K562 (cell line): ENCODE measurements around the gene ZBTB8A. TPM values are rescaled to one million over a fixed set of nuclear protein-coding genes. Genes with fewer than 3 reads are reported as not detected.

ENCODE experiments used
- CC2D1A ChIP-seq: fragments of 450-650 bp; IDR thresholded peaks from 2 replicates; pipeline ENCODE4 v1.6.1; 2017; ENCODE audit warnings: mild to moderate bottlenecking
- ELF2 ChIP-seq: fragments of 250-450 bp; sonication (Bioruptor Pico); IDR thresholded peaks from 2 replicates; pipeline ENCODE4 v1.5.0; 2021; ENCODE audit warnings: mild to moderate bottlenecking
- FOXA1 ChIP-seq: fragments of 450-650 bp; IDR thresholded peaks from 2 replicates; pipeline ENCODE4 v1.6.1; 2016; ENCODE audit warnings: mild to moderate bottlenecking, borderline replicate concordance
- GABPB2 ChIP-seq: fragments of 250-450 bp; sonication (Bioruptor Pico); conservative IDR thresholded peaks from 2 replicates; pipeline ENCODE4 v1.5.1; 2021; ENCODE audit warnings: mild to moderate bottlenecking
- GATAD2A ChIP-seq: fragments of 450-650 bp; IDR thresholded peaks from 2 replicates; pipeline ENCODE4 v1.6.1; 2017
- HIVEP1 ChIP-seq: fragments of 250-450 bp; sonication (Bioruptor Pico); IDR thresholded peaks from 2 replicates; pipeline ENCODE4 v1.4.0; 2020; ENCODE audit warnings: mild to moderate bottlenecking
- KLF6 ChIP-seq: fragments of 250-450 bp; sonication (Bioruptor Pico); IDR thresholded peaks from 2 replicates; pipeline ENCODE4 v1.4.0; 2020; ENCODE audit warnings: mild to moderate bottlenecking, moderate library complexity, borderline replicate concordance
- MEF2A ChIP-seq: IDR thresholded peaks from 2 replicates; pipeline ENCODE4 v1.6.1; 2011; ENCODE audit warnings: low read depth, mild to moderate bottlenecking, low read length, moderate library complexity; ENCODE audit not compliant: control insufficient read depth
- MTA2 ChIP-seq: fragments of 450-650 bp; IDR thresholded peaks from 2 replicates; pipeline ENCODE4 v1.6.1; 2016; ENCODE audit warnings: low read depth
- NFE2L1 ChIP-seq: fragments of 450-650 bp; IDR thresholded peaks from 2 replicates; pipeline ENCODE4 v1.6.1; 2016; ENCODE audit warnings: missing genetic modification characterization, low read depth, mild to moderate bottlenecking, missing compliant biosample characterization, moderate library complexity, borderline replicate concordance
- NFYB ChIP-seq: IDR thresholded peaks from 2 replicates; pipeline ENCODE4 v1.6.1; 2011; ENCODE audit warnings: mild to moderate bottlenecking, moderate library complexity; ENCODE audit not compliant: insufficient read length; ENCODE audit errors: extremely low read depth
- NRF1 ChIP-seq, 2 experiments: fragments of 450-650 bp; IDR thresholded peaks in 1 of 2; conservative IDR thresholded peaks in 1 of 2; 2 replicates each; pipeline ENCODE4 v1.6.1; 2014; ENCODE audit warnings: mild to moderate bottlenecking in 2 of 2
- POLR2AphosphoS2 ChIP-seq: IDR thresholded peaks from 2 replicates; pipeline ENCODE4 v1.6.1; 2012; ENCODE audit warnings: low read length, improper control_type of control experiment
- SRF ChIP-seq, 2 experiments: fragments of 250-450, 450-650 bp in 1 of 2; sonication (Bioruptor Pico) in 1 of 2; sonication (generic) in 1 of 2; formaldehyde crosslinking; IDR thresholded peaks; 2 replicates each; pipeline versions ENCODE4 v1.5.0 to v1.5.1; 2020 to 2022; ENCODE audit warnings: mild to moderate bottlenecking in 1 of 2, missing genetic modification reagents in 1 of 2
- TGIF2 ChIP-seq: sonication (generic); formaldehyde crosslinking; IDR thresholded peaks from 2 replicates; pipeline ENCODE4 v1.8.1; 2022; ENCODE audit warnings: mild to moderate bottlenecking, missing genetic modification reagents, moderate library complexity
- XRCC4 ChIP-seq: IDR thresholded peaks from one replicate; pipeline ENCODE4 v1.6.1; 2011; ENCODE audit not compliant: insufficient read depth, insufficient read length; ENCODE audit errors: extremely low read depth
- YY1 ChIP-seq, 3 experiments: IDR thresholded peaks; 2 replicates each; pipeline ENCODE4 v1.6.1; 2011; ENCODE audit warnings: low read length in 2 of 3, mild to moderate bottlenecking in 2 of 3, moderate library complexity in 2 of 3, borderline replicate concordance in 1 of 3, control low read depth in 1 of 3, low read depth in 1 of 3; ENCODE audit not compliant: insufficient read depth in 3 of 3, insufficient replicate concordance in 2 of 3, control insufficient read depth in 1 of 3, insufficient read length in 1 of 3; ENCODE audit errors: extremely low read depth in 1 of 3
- ZC3H11A ChIP-seq: IDR thresholded peaks from 2 replicates; pipeline ENCODE4 v1.6.1; 2012; ENCODE audit warnings: low read depth, low read length, improper control_type of control experiment
- ZNF507 ChIP-seq: conservative IDR thresholded peaks from 2 replicates; pipeline ENCODE4 v1.6.1; 2017; ENCODE audit warnings: missing genetic modification characterization, missing compliant biosample characterization
- ZNF75A ChIP-seq: fragments of 450-650 bp; formaldehyde crosslinking; IDR thresholded peaks from 2 replicates; pipeline ENCODE4 v1.4.0; 2020; ENCODE audit warnings: mild to moderate bottlenecking
- ZNF785 ChIP-seq: fragments of 250-450 bp; sonication (Bioruptor Pico); IDR thresholded peaks from 2 replicates; pipeline ENCODE4 v1.4.0; 2020; ENCODE audit warnings: mild to moderate bottlenecking
- polyA plus RNA-seq, 8 experiments: library from polyadenylated mRNA; depleted of rRNA in 4 of 8; stranded (reverse) in 5 of 8; unstranded in 3 of 8; fragments of >200 nt; fragmentation: Nextera tagmentation in 2 of 8; fragmentation: Illumina TruSeq in 1 of 8; extraction: Ambion mirVana in 2 of 8; extraction: Trizol in 1 of 8; gene quantifications; 2 replicates each; pipeline versions ENCODE4 v1.2.1 to v1.2.3, GENCODE V29; 2011 to 2014; ENCODE audit warnings: inconsistent platforms in 1 of 8, missing spikeins in 1 of 8
- total RNA-seq, 7 experiments: library from RNA; depleted of rRNA in 6 of 7; stranded (reverse); fragments of >200 nt in 6 of 7; fragmentation: Illumina TruSeq in 2 of 7; extraction: Trizol in 2 of 7; gene quantifications; 2 replicates each; pipeline versions ENCODE4 v1.2.1 to v1.2.3, GENCODE V29; 2011 to 2021; ENCODE audit warnings: low replicate concordance in 1 of 7
- TF ChIP-seq, protein P1 (sequence below): fragments of 200-400 bp; formaldehyde crosslinking; IDR thresholded peaks from 2 replicates; pipeline ENCODE4 v1.6.1; 2017; ENCODE audit warnings: mild to moderate bottlenecking, low read depth, low read length, moderate library complexity
- TF ChIP-seq, protein P2 (sequence below): fragments of 450-650 bp; formaldehyde crosslinking; IDR thresholded peaks from 2 replicates; pipeline ENCODE4 v1.4.0; 2020; ENCODE audit warnings: mild to moderate bottlenecking
- TF ChIP-seq, protein P3 (sequence below): fragments of 150-350 bp; IDR thresholded peaks from 2 replicates; pipeline ENCODE4 v1.6.1; 2014; ENCODE audit warnings: low read depth, mild to moderate bottlenecking, low read length, borderline replicate concordance

ZBTB8A gene
- total and polyA plus RNA-seq, 9 of the 15 experiments (the other 6 are each of a cell fraction or from before 2014, with no cell fraction given), result 0.01 to 0.64 (median 0.09) TPM

DNA sequence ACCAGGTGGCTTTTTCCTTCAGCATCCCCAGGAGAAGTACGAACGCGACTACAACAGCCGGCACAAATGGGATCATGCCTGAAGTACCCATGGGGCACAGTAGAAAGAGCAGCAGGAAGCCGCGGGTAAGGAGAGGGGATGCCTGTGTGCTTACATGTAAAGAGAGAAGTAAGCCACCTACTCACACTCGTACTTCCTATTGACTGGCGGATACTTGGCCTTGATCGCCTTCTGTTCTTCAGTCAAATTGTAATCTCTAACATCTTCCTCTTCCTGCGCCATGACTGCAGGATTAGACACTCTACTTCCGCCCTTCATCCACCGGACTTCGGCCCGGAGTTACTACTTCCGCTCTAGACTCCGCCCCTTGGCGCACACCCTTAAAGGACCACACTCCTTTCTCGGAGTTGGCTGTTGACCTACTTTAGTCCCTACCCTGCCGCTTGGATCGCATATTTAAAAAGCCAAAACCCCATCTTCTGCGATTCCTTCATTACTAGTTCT lies 111.1 kb downstream of the ZBTB8A start, which contains the start of gene ZBTB8OS (continued):
- TF ChIP-seq, protein P1, sequence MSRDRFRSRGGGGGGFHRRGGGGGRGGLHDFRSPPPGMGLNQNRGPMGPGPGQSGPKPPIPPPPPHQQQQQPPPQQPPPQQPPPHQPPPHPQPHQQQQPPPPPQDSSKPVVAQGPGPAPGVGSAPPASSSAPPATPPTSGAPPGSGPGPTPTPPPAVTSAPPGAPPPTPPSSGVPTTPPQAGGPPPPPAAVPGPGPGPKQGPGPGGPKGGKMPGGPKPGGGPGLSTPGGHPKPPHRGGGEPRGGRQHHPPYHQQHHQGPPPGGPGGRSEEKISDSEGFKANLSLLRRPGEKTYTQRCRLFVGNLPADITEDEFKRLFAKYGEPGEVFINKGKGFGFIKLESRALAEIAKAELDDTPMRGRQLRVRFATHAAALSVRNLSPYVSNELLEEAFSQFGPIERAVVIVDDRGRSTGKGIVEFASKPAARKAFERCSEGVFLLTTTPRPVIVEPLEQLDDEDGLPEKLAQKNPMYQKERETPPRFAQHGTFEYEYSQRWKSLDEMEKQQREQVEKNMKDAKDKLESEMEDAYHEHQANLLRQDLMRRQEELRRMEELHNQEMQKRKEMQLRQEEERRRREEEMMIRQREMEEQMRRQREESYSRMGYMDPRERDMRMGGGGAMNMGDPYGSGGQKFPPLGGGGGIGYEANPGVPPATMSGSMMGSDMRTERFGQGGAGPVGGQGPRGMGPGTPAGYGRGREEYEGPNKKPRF, result no peak
- no peak for TF ChIP-seq ZNF75A (CRISPR knock-in tag)
- TF ChIP-seq POLR2AphosphoS2, result no peak
- TF ChIP-seq, protein P2, sequence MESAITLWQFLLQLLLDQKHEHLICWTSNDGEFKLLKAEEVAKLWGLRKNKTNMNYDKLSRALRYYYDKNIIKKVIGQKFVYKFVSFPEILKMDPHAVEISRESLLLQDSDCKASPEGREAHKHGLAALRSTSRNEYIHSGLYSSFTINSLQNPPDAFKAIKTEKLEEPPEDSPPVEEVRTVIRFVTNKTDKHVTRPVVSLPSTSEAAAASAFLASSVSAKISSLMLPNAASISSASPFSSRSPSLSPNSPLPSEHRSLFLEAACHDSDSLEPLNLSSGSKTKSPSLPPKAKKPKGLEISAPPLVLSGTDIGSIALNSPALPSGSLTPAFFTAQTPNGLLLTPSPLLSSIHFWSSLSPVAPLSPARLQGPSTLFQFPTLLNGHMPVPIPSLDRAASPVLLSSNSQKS, result no peak
- no peak for TF ChIP-seq FOXA1
- no peak for TF ChIP-seq XRCC4
- no peak for TF ChIP-seq ZNF507 (tag)
- TF ChIP-seq ZC3H11A, result no peak
- TF ChIP-seq NRF1 (conservative IDR thresholded peaks at IDR 0.05 in 1 of 2, IDR thresholded peaks at IDR 0.05 in 1 of 2), result no peak
- 0 out of 2 replicates have a peak, but pooled peaks have one; percentile 45 for TF ChIP-seq HIVEP1 (CRISPR knock-in tag)
- TF ChIP-seq ELF2 (CRISPR knock-in tag), result peak; percentile 98
- TF ChIP-seq NFYB, result no peak
- TF ChIP-seq, protein P3, sequence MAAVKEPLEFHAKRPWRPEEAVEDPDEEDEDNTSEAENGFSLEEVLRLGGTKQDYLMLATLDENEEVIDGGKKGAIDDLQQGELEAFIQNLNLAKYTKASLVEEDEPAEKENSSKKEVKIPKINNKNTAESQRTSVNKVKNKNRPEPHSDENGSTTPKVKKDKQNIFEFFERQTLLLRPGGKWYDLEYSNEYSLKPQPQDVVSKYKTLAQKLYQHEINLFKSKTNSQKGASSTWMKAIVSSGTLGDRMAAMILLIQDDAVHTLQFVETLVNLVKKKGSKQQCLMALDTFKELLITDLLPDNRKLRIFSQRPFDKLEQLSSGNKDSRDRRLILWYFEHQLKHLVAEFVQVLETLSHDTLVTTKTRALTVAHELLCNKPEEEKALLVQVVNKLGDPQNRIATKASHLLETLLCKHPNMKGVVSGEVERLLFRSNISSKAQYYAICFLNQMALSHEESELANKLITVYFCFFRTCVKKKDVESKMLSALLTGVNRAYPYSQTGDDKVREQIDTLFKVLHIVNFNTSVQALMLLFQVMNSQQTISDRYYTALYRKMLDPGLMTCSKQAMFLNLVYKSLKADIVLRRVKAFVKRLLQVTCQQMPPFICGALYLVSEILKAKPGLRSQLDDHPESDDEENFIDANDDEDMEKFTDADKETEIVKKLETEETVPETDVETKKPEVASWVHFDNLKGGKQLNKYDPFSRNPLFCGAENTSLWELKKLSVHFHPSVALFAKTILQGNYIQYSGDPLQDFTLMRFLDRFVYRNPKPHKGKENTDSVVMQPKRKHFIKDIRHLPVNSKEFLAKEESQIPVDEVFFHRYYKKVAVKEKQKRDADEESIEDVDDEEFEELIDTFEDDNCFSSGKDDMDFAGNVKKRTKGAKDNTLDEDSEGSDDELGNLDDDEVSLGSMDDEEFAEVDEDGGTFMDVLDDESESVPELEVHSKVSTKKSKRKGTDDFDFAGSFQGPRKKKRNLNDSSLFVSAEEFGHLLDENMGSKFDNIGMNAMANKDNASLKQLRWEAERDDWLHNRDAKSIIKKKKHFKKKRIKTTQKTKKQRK, result no peak
- no peak for TF ChIP-seq GATAD2A
- no peak for TF ChIP-seq TGIF2
- TF ChIP-seq MTA2, result 0 out of 2 replicates have a peak, but pooled peaks have one; percentile 5
- TF ChIP-seq KLF6 (CRISPR knock-in tag), result no peak
- TF ChIP-seq SRF (CRISPR knock-in tag; IDR thresholded peaks at IDR 0.05), result no peak
- TF ChIP-seq NFE2L1 (tag), result no peak
- no peak for TF ChIP-seq ZNF785 (CRISPR knock-in tag)
- TF ChIP-seq GABPB2 (CRISPR knock-in tag), result no peak
- TF ChIP-seq MEF2A, result no peak
- TF ChIP-seq CC2D1A, result peak; percentile 68
- TF ChIP-seq YY1 (IDR thresholded peaks at IDR 0.05; ENCODE audit: borderline replicate concordance in 1 of 3, control insufficient read depth in 1 of 3, extremely low read depth in 1 of 3, insufficient read depth in 3 of 3, insufficient read length in 1 of 3, insufficient replicate concordance in 2 of 3, low read depth in 1 of 3, low read length in 2 of 3), result peak; percentile 58 to 88 (median 79)
